Activated CD4-positive, alpha-beta T cell treated with anti-CD3 and anti-CD28 coated beads for 24 hours (primary cell): ENCODE measurements around the gene MEIOC.
"Not testable (repeated sequence)": the region's sequence is repeated elsewhere in the genome, so short reads cannot be mapped to it uniquely, and the experiment has no call there.

Experiments
- DNase-seq, 2 donors: peaks; one replicate each; pipeline ENCODE4 v3.0.0-alpha.2; 2020; ENCODE audit warnings: low read depth in 2 of 2

Gene MEIOC

DNA sequence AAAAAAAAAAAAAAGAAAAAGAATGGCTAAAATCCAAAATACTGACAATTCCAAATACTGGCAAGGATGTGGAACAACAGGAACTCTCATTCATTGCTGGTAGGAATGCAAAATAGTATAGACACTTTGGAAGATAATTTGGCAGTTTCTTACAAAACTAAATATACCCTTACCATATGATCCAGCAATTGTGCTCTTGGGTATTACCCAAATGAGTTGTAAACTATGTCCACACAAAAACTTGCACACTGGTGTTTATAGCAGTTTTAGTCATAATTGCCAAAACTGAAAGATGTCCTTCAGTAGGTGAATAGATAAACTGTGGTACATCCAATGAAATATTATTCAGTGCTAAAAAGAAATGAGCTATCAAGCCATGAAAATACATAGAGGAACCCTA lies 8.5 kb upstream of the MEIOC start:
- no peak for DNase-seq

GRCh38 chr17:44648963-44649362 lies 7.3 kb upstream of the MEIOC start:
- DNase-seq, result no peak

DNA sequence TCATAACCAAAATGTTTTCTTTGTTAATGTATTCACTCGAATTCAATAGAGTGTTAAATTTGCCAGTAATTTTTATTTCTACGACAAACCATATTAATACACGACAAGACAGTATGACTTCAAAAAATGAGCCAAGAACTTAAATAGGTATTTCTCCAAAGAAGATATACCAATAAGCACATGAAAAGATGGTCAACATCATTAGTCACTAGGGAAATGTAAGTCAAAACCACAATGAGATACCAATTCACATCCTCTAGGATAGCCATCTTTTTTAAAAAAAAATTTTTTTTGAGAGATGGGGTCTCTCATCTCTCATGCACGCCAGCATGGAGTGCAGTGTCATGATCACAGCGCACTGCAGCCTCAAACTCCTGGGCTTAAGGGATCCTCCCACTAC lies 5.0 kb upstream of the MEIOC start:
- no peak for DNase-seq

- no peak for DNase-seq
These were observed 3.5 kb upstream of the MEIOC start for GRCh38 chr17:44652727-44653126.

DNA sequence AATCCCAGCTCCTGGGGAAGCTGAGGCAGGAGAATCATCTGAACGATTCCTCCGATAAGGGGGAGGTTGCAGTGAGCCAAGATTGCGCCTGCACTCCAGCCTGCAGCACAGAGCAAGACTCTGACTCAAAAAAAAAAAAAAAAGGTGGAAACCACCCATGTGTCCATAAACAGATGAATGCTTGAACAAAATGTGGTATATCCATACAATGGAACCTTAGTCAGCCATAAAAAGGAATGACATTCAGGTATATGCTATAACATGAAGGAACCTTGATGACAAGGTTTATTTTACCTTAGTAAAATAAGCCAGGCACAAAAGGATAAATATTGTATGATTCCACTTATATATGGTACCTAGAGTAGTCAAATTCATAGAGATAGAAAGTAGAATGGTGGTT lies 2.9 kb upstream of the MEIOC start:
- no peak for DNase-seq

GRCh38 chr17:44653954-44654353 lies 2.3 kb upstream of the MEIOC start:
- no peak for DNase-seq

DNA sequence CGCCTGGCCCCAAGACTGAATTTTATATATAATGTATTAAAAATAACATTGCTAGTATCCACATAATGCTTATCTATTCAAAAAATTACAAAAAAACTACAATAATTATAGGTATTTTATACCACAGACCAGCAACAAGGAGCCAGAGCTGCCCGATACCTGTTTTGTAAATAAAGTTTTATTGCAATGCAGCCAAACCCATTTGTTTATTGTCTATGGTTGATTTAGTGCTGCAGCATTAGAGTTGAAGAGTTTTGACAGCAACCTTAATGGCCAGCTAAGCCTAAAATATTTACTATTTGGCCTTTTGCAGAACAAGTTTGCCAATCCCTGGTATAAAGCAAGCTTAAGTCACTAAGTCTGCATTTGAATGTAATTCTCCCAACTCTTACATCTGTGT lies 5.6 kb downstream of the MEIOC start:
- no peak for DNase-seq

- no peak for DNase-seq
These were observed 6.8 kb downstream of the MEIOC start for GRCh38 chr17:44663095-44663494.

DNA sequence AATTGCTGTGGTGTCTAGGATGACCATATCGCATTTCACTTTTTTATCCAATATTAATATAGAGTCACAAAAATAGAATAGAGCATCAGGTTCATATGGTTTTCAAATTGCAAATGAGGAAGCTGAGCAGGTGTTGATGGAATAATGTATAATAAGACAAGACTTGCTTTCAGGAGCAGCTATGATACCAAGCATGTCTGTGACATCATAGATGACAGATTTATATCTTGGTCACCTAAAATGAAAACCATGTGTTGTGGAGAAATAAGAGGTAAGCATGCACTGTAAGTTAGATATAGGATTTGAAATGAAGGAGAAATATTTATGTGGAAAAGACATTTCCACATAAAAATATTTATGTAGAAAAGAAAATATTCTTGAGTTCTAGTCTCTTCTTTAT lies 8.6 kb downstream of the MEIOC start:
- no peak for DNase-seq

DNA sequence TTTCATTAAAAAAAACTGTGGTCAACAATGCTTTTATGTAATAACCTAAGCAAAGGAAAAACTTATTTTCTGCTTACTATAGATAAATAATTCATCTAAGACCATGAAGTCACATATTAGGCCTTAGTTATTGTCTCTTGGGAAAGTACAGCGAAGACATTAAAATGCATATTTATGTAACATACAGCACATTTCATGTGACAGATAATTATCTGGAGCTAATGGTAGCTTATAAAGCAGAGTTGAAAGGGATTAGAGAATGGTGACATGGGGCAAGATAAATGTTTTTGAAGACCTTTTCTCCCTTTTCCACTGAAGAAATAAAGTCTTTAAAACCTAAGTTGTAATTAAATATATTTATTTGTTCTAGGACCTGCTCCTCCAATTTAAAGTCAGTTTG lies 9.7 kb downstream of the MEIOC start:
- no peak for DNase-seq

DNA sequence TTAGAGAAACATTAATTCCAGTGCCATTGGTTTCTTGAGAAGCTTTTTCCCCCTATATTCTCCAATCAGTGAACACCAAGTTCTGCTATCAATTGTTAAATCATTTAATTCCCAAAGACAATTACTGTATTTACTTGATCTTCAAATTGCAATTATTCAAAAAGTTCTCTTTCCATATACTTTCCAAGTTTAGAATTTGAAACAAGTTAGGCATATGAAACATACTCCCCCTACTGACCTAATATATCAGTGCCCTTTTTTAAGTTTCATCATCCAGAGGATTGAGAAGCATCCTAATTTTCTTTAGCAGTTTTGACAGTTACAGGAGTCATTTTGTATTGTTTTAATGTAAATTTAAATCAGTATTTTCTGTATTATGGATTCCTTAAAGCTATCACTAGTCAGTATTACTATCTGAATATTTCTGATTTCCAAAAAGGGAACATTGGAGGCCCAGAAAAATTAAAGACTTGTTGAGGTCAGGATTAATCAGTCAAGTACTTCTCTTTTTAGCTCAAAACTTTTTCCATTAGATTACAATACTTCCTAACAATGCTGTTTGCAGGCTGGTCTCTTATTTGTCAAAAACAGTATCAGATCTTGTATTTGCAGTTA lies 16.3 kb downstream of the MEIOC start:
- no peak for DNase-seq

- no peak for DNase-seq
These were observed 17.6 kb downstream of the MEIOC start for GRCh38 chr17:44673893-44674292.

- no peak for DNase-seq
These were observed 20.9 kb downstream of the MEIOC start for GRCh38 chr17:44677136-44677535.

GRCh38 chr17:44683303-44683702 lies 27.0 kb downstream of the MEIOC start:
- DNase-seq, result not testable (repeated sequence)

DNA sequence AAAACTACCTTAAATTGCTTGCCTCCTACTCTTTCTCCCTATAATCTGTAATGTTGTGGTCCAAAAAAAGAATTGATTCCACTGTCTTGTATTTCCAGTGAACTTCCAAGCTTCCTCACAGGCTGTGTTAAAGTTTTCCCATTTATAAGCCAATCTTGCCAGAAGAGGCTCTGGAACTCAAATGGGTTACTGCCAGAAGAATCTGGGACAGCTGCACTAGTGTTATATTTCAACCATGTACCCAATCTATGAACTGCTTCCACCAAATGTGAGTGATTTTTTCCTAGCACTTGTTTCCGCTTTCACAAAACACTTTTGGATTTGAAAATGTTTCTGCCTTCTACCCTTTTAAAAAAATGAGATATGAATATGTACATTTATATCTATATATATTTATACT lies 31.5 kb downstream of the MEIOC start:
- DNase-seq, result no peak

- no peak for DNase-seq
These were observed 31.9 kb downstream of the MEIOC start for GRCh38 chr17:44688200-44688599.

DNA sequence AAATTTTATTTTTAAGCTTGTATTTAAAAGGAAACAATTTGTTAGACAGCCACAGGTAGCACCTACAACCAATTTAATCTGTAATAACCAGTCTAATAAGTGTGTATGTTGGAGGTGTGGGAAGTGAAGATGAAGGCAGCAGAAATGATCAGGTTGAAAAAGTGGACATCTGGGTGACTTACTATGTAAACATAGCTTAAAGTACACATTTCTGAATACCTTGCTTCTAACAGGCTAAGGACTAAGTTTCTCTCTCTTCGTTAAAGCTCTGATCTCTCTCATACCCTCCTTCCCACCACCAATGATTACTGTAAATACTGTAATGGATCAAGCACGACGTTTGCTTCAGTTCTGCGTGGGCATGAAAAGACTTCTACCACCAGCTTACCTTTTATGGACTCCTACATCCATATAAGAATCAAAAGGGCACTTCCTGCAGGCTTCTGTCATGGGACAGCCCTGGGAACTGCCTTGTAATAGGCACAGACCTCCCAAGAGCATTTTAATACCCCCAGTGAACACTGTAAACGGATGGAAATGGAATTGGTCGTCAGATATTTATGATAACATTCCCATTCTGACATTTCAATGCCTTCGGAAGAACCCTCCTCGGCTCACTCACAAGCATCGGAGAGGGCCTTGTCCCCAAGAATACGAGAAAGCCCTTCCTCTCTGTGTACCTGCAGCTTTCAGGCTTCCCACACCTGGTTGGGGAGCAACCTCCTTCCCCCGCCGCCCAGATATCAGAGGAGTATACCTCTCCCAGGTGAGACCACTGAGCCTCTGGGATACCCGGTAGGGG lies 32.6 kb downstream of the MEIOC start:
- DNase-seq, result peak in 1 of 2 donors; percentile 3

- peak; percentile 86 to 90 for DNase-seq
These were observed 33.4 kb downstream of the MEIOC start, which contains the start of gene CCDC43 for GRCh38 chr17:44689477-44690217. Gene CCDC43, minus strand, starts transcription at chr17:44689776. Its CDS starts 23 bp downstream, at chr17:44689753.

DNA sequence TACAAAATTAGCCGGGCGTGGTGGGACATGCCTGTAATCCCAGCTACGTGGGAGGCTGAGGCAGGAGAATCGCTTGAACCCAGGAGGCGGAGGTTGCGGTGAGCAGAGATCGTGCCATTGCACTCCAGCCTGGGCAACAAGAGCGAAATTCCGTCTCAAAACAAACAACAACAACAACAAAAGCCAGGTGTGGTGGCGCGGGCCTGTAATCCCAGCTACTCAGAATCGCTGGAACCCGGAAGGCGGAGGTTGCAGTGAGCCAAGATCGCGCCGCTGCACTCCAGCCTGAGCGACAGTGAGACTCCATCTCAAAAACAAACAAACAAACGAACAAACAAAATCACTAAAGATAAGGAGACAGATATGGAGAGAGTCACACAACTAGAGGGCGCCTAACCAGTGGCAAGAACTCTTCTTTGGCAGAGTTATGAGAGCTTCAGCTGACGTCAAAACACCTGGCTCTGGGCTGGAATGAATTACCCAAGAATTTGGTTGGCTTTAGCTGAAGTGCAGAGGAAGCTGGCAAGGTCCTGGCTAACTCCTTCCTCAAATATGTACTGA lies 34.6 kb downstream of the MEIOC start:
- not testable (repeated sequence) for DNase-seq

DNA sequence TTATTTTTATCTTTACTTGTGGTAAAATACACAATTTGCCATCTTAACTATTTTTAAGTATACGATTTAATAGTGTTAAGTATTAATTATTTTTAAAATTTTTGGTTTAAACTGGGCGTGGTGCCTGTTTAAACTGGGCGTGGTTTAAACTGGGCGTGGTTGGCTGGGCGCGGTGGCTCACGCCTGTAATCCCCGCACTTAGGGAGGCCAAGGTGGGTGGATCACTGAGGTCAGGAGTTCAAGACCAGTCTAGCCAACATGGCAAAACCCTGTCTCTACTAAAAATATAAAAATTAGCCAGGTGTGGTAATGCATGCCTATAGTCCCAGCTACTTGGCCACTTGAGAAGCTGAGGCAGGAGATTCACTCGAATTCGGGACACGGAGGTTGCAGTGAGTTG lies 37.3 kb downstream of the MEIOC start:
- DNase-seq, result no peak

GRCh38 chr17:44700288-44700687 lies 44.0 kb downstream of the MEIOC start:
- DNase-seq, result not testable (repeated sequence)

- no peak for DNase-seq
These were observed 51.6 kb downstream of the MEIOC start for GRCh38 chr17:44707755-44708400.
